Cardiac fibroblast (primary cell): ENCODE data around the gene BAD.
A peak's percentile ranks its signal among the peaks of the same experiment; 100 is the strongest.

Source experiments
- DNase-seq, 2 donors: peaks; one replicate each; pipeline versions ENCODE4 v3.0.0 to v3.0.0-alpha.2; 2010; ENCODE audit warnings: low read depth in 2 of 2
- H3K4me3 ChIP-seq, 2 donors: replicated peaks in 1 of 2; 1 replicate in 1 of 2; 2 replicates in 1 of 2; pipeline ENCODE4 v1.5.1; 2011; ENCODE audit warnings: low read depth in 2 of 2, low read length in 2 of 2, mild to moderate bottlenecking in 2 of 2, moderate library complexity in 1 of 2
- TF ChIP-seq, protein P1 (sequence below): IDR thresholded peaks from one replicate; pipeline ENCODE4 v1.5.1; 2011; ENCODE audit warnings: low read depth, mild to moderate bottlenecking, low read length, inconsistent platforms

Gene BAD

DNA sequence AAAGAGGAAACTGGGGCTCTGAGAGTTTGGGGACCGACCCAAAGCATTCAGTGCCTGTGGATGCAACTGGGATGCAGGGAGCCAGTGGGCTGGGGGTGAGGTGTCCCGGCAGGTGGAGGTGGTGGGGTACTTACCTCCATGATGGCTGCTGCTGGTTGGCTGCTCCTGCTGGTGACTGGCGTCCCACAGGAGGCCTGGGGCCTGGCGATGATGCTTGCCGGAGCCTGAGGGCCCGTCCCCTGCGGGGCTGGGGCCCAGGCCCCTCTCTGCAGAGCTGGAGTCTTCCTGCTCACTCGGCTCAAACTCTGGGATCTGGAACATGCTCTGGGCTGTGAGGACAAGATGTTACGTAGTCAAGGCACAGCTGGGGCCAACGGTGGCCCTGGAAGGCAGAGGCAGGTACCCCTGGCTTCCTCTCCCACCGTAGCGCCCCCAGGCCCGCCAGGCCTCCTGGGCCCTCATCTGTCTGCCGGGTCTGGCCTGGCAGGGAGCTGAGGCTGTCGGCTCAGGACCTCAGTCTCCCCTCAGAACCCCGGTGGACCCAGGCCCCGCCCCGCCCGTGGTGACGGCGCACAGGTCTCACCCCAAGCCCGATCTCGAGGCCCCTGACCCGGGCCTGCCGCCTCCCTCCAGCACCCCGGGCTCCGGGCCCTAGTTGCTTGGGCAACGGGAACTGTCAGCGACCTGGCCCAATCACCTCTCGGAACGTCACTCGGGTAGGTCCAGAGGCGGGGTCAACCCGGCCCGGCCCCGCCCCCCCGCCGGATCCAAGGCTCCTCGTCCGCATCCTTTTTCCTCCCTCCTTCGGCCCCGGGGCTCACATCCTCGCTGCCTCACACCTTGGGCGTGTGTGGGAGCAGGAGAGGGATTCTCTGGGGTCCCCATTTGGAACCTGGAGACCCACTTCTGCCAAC, at the start of gene BAD:
BAD (minus strand) TSS at position 618 of the 914 bp plus-strand sequence; CDS start at position 321, 297 bp downstream.
- H3K4me3 ChIP-seq = peak within 1 kb of the TSS; percentile 76 to 80
- peak; percentile 93 to 94 for DNase-seq
- TF ChIP-seq, protein P1, sequence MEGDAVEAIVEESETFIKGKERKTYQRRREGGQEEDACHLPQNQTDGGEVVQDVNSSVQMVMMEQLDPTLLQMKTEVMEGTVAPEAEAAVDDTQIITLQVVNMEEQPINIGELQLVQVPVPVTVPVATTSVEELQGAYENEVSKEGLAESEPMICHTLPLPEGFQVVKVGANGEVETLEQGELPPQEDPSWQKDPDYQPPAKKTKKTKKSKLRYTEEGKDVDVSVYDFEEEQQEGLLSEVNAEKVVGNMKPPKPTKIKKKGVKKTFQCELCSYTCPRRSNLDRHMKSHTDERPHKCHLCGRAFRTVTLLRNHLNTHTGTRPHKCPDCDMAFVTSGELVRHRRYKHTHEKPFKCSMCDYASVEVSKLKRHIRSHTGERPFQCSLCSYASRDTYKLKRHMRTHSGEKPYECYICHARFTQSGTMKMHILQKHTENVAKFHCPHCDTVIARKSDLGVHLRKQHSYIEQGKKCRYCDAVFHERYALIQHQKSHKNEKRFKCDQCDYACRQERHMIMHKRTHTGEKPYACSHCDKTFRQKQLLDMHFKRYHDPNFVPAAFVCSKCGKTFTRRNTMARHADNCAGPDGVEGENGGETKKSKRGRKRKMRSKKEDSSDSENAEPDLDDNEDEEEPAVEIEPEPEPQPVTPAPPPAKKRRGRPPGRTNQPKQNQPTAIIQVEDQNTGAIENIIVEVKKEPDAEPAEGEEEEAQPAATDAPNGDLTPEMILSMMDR = no peak

GRCh38 chr11:64333556-64333955, 49.1 kb upstream of the BAD start:
- DNase-seq = no peak
- TF ChIP-seq, protein P1 = no peak
- H3K4me3 ChIP-seq = no peak overlapping the region

- H3K4me3 ChIP-seq = no peak overlapping the region
- peak; percentile 89 to 95 for DNase-seq
- TF ChIP-seq, protein P1 = peak; percentile 88
Measured at GRCh38 chr11:64331569-64332371, 47.3 kb upstream of the BAD start.

- DNase-seq = no peak
Measured at GRCh38 chr11:64330888-64331287, 46.4 kb upstream of the BAD start.

DNA sequence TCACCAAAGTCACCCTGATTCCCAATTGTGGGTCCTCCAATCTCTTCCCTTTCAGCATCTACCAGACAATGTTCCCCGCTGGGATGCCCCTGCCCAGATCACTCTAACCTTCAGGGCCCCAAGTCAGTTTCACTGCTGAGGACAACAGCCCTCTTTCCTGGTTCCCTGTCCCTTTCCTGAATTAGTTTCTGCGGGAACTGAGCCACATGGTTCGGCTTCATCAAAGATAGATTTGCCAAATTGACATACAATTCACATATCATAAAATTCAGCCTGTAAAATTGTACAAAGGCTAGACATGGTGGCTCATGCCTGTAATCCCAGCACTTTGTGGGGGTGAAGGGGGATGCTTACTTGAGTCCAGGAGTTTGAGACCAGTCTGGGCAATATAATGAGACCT, 43.5 kb upstream of the BAD start:
- DNase-seq = no peak
- H3K4me3 ChIP-seq = no peak overlapping the region
- TF ChIP-seq, protein P1 = no peak

More at GRCh38 chr11:64330888-64331287, 46.4 kb upstream of the BAD start:
- H3K4me3 ChIP-seq = no peak overlapping the region
- TF ChIP-seq, protein P1 = no peak

DNA sequence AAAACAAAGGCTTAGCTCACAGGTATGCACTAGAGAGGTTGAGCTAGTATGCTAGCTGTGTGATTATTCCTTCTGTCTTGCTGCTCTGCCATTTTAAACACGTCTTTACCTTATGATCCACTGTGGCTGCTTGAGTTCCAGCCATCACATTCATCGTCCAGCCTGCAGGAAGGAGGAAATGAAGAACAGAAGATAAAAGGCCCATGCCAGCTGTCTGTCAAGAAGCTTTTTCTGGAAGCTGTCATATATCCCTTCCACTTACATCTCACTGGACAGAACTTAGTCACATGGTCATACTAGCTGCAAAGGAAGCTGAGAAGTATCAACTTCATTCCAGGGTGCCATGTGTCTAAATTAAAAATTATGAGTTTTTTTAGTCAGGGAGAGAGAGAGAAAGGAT, 42.9 kb upstream of the BAD start:
- H3K4me3 ChIP-seq = no peak overlapping the region
- TF ChIP-seq, protein P1 = no peak
- no peak for DNase-seq
